Transverse colon (tissue), 4 donors: ENCODE results near the gene PTGR3. TPM values are rescaled to one million over a fixed set of nuclear protein-coding genes. Genes with fewer than 3 reads are reported as not detected.

Experiments used
- DNase-seq: peaks from one replicate; pipeline ENCODE4 v3.0.0-alpha.2; 2019
- H3K27ac ChIP-seq, 4 donors: fragments of 200-600 bp; sonication (generic); 2 replicates each; pipeline ENCODE4 v1.5.1; 2016 to 2018; ENCODE audit warnings: inconsistent platforms in 4 of 4
- H3K27me3 ChIP-seq: fragments of 200-600 bp; sonication (generic); 2 replicates; pipeline ENCODE4 v1.5.1; 2017; ENCODE audit warnings: inconsistent platforms
- H3K36me3 ChIP-seq, 4 donors: fragments of 200-600 bp; sonication (generic); 2 replicates each; pipeline ENCODE4 v1.5.1; 2017 to 2019; ENCODE audit warnings: inconsistent platforms in 4 of 4
- H3K4me1 ChIP-seq, 4 donors: fragments of 200-600 bp; sonication (generic); 2 replicates each; pipeline ENCODE4 v1.5.1; 2017 to 2020; ENCODE audit warnings: inconsistent platforms in 4 of 4
- H3K4me3 ChIP-seq, 4 donors: fragments of 200-600 bp; sonication (generic); 1 replicate in 1 of 4; 2 replicates in 3 of 4; pipeline versions ENCODE4 v1.5.1 to v1.6.1; 2017 to 2019; ENCODE audit warnings: inconsistent platforms in 4 of 4
- H3K9me3 ChIP-seq, 2 donors: fragments of 200-600 bp; sonication (generic); 2 replicates each; pipeline ENCODE4 v1.5.1; 2017 to 2019; ENCODE audit warnings: inconsistent platforms in 2 of 2
- CTCF ChIP-seq, 5 experiments: fragments of 200-600 bp in 3 of 5; fragments of 450-650 bp in 2 of 5; sonication (generic) in 3 of 5; IDR thresholded peaks; 1 replicate in 2 of 5; 2 replicates in 3 of 5; pipeline ENCODE4 v1.5.1; 2016 to 2017; ENCODE audit warnings: antibody characterized with exemption in 5 of 5, inconsistent platforms in 3 of 5, mild to moderate bottlenecking in 2 of 5, moderate library complexity in 1 of 5
- EP300 ChIP-seq: sonication (generic); formaldehyde crosslinking; IDR thresholded peaks from one replicate; pipeline ENCODE4 v1.6.1; 2017; ENCODE audit warnings: antibody characterized with exemption, low read depth
- POLR2A ChIP-seq: fragments of 450-650 bp; IDR thresholded peaks from one replicate; pipeline ENCODE4 v1.6.1; 2016; ENCODE audit warnings: antibody characterized with exemption, mild to moderate bottlenecking, moderate library complexity
- POLR2AphosphoS5 ChIP-seq, 3 donors: sonication (generic); formaldehyde crosslinking; IDR thresholded peaks; one replicate each; pipeline ENCODE4 v1.6.1; 2016; ENCODE audit warnings: antibody characterized with exemption in 3 of 3
- WGBS, 2 donors: methylation state at CpG; one replicate each; pipeline ENCODE4 v1.1.5; 2018; ENCODE audit warnings: low coverage in 1 of 2; 5-methylcytosine and 5-hydroxymethylcytosine counted together
- in situ Hi-C, 4 donors: fragments of 200-750 bp; cut with MboI; loops; one replicate each; pipeline versions ENCODE4 v1.15.0 to v1.15.1; 2017; ENCODE audit warnings: low sequenced_read_pairs in 3 of 4, low pct_ligation_motif_present in 1 of 4, low pct_unique_long_range_greater_than_20kb in 1 of 4
- intact Hi-C: fragments of 100-400 bp; cut with DNase I; formaldehyde crosslinking; loops from one replicate; pipeline ENCODE4 v1.15.1; 2023; ENCODE audit warnings: low total_unique reads
- total RNA-seq, 4 donors: library from RNA; depleted of rRNA; stranded (reverse); fragments of >200 nt; gene quantifications; one replicate each; pipeline ENCODE4 v1.1.0, GENCODE V29; 2016

PTGR3 gene
- total RNA-seq, 4 donors from 2014 or later: 10.1 to 45.9 (median 23.4) TPM

DNA sequence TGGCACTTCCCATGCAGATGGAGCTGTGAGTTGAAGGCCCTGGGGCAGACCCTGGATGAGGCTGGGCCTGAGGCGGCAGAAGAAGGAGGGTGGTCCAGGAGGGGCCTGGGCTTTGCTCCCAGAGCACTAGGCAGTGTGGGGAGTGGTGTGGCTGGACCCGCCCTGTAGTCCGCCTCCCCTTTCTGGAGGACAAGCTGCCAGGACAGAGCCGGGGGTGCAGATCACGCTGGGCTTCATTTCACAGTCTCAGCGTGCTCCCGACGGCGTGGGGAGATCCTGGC is 49.8 kb downstream of the PTGR3 start:
- Histone ChIP-seq H3K9me3 (no peaks in the 10 kb centered on the region), H3K36me3 (no peaks in the 10 kb centered on the region), H3K27ac (no peak overlapping the region), H3K4me3 (no peak overlapping the region), H3K27me3 (no peaks in the 10 kb centered on the region), H3K4me1 (peaks cover 0 to 9% (median 3%) of the 10 kb centered on the region in 4 donors)
- no peak for DNase-seq
- intact Hi-C loops: no loop called here
- no peak for TF ChIP-seq CTCF (IDR thresholded peaks at IDR 0.05)
- no peak for TF ChIP-seq EP300
- no peak for TF ChIP-seq POLR2A
- no peak for TF ChIP-seq POLR2AphosphoS5 (IDR thresholded peaks at IDR 0.05)
- WGBS, 2 donors: 93% methylated on average over 8 of the region's 9 CpGs; no CpG with 5 or more reads in 1 of the 2 donors
- in situ Hi-C loops: no loop called here

Other genes with a start within 250 kb of the PTGR3 start
- gene TSHZ1, start 1.7 kb upstream of the PTGR3 start, total RNA-seq: 10 to 100 TPM; 16.3 to 34.8 (median 29.8) TPM
- gene SMIM21, start 218.6 kb upstream of the PTGR3 start, total RNA-seq: not detected